HG03103 (cell line): Measurements from ENCODE around the gene ZMYM5.
"Not testable (repeated sequence)": the region's sequence is repeated elsewhere in the genome, so short reads cannot be mapped to it uniquely, and the experiment has no call there.

Source experiments
- ATAC-seq: cut with Tn5 transposase; IDR thresholded peaks from one replicate; pipeline ENCODE4 v1.9.1; 2021; ENCODE audit warnings: low read depth; ENCODE audit not compliant: unreplicated experiment

The ZMYM5 gene

DNA sequence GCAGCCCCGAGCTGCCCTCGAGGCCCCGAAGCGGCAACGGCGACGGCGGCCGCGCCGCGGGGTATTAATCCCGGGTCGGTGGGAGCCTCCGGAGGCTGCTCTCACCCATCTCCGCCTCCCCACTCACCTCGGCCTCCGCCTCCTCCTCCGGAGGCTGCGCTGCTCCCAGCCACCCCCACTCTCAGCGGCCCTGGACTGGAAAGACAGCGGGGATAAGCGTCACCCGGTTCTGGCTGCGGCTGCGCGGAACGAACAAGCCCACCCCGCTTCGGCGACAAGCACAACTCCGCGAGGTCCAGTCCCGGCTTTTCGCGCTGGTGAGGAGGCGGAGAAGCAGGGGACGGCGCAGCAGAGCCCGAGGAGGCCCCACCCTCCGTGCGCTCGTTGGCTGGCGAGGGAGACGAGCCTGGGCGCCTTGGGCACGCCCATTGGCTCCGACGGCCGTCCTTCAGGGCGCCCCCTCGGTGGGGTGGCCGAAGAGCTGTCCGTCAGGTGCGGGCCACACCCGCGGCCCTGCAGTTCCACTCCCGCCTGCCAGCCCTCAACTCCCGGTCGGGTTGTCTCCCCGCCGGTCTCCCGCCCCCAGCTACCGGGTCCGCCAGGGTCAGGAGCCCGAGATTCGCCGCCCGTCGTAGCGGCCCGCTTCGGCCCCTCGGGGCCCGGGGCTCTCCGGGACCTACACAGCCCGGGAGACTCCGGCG lies at the start of gene ZMYM5:
Gene ZMYM5, minus strand, starts transcription at position 327 of the 701 bp plus-strand sequence. CDS start 11,469 bp downstream, outside the sequence.
- peak; percentile 77 for ATAC-seq

DNA sequence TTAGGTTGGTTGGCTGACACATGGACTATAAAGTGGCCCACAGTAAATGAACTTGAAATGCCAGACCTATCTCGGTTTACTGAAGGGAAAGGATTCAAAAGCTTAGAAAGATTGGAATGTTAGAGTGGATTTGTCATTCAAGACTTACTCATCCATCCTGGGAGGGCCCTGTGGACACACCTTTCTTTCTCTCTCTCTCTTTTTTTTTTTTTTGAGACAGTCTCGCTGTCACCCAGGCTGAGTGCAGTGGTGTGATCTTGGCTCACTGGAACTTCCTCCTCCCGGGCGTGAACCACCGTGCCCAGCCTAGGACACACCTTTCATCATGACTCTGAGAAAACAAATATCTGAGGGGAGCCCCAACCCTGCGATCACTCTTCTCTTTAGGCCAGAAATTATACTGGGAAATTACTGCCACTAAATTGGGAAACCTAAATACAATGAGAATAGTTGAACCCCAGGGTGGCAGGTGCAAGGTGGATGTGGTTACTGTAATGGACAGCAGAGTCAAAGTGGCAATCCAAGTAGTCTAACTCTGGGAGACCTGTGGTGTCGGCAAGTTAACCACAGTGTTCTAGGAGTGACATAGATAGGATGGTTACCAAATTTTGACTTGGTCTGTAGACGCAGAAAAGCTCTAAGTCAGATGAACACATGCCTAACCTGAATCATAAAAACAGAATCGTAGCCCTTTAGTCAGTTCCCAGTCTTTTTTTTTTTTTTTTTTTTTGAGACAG lies 47.1 kb upstream of the ZMYM5 start:
- no peak for ATAC-seq

DNA sequence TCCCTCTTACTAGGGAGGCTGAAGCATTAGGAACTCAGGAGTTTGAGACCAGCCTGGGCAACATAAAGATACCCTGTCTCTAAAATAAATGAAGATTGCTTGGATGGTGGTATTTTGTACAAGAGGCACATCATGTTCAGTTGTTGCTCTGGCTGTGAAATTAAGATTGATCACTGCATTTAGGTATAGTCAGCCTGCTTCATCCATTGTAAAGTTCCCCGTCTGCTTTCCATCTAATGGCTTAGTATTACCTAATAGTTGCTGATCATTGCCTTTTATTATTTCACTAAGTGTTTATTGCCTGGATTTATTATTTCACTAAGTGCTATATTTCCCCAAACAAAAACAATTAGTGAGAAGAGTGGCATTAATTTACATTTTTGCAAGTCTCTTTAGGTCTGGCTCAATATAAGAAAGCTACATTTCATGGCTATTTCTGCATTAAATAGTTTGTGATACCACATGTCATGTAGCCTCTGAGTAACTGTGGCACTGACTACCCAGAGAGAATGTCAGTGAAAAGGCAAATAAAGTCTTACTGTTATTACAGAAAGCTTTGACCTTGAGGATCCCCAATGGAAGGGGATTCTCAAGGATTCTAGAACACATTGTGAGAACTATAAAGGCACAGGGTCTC lies 45.0 kb upstream of the ZMYM5 start:
- ATAC-seq: no peak

DNA sequence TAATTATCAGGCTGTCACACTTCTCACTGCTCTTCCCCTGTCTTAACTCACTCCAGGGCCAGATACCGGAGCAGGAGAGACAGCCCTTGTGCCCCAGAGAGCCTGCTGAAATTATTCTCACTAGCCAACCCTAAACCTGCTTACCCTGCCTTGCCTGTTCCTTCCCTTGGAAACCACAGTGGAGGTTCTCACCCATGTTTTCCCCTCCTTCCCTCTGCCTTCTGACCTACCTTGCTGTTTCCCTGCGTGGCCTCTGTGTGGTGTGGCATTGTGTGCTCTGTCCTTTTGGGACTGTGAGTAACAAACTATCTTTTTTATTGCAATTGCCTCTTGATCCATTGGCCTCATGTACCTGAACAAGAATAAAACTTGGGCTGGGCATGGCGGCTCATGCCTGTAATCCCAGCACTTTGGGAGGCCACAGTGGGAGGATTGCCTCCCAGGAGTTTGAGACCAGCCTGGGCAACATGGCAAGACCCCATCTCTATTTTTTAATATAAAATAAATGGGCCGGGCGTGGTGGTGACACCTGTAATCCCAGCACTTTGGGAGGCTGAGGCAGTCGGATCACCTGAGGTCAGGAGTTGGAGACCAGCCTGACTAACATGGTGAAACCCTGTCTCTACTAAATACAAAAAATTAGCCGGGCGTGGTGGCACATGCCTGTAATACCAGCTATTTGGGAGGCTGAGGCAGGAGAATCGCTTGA lies 42.2 kb upstream of the ZMYM5 start:
- ATAC-seq: not testable (repeated sequence)

DNA sequence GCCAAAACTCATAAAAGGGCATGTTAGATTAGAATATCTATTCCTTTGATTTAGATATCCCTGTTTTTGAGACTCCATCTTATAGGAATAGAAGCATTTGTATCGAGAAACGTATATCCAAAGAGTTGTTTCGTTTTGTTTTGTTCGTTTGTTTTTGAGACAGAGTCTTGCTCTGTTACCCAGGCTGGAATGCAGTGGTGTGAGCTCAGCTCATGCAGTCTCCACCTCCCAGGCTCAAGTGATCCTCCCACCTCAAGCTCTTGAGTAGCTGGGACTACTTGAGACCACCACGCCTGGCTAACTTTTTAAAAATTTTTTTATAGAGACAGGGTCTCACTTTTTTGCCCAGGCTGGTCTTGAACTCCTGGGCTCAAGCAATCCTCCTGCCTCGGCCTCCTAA lies 26.6 kb upstream of the ZMYM5 start:
- ATAC-seq: no peak

DNA sequence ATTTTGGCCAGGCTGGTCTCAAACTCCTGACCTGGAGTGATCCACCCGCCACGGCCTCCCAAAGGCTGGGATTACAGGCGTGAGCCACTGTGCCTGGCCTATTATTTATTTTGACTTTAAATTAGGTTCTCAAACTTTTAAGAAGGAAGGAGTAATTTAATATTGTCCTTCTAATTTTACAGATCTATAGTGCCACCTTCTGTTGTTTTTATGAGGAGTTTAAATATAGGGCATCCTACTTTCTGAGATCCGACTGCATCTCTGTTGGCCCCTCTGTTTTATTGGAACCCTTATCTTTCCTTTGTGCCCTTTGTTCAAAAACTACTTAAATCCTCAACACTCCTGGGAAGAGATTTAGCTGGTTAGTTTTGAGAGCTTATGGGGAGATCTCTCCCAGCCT lies 25.4 kb upstream of the ZMYM5 start:
- no peak for ATAC-seq

DNA sequence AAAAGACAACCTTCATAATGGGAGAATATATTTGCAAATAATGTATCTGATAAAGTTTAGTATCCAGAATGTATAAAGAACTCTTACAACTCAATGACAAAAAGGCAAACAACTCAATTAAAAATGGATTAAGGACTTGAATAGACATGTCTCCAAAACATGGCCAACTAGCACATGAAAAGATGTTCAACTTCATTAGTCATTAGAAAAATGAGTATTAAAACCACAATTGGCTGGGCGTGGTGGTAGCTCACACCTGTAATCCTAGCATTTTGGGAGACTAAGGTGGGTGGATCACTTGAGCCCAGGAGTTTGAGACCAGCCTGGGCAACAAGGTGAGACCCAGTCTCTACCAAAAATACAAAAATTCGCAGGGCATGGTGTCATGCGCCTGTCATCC lies 18.8 kb upstream of the ZMYM5 start:
- ATAC-seq: no peak

DNA sequence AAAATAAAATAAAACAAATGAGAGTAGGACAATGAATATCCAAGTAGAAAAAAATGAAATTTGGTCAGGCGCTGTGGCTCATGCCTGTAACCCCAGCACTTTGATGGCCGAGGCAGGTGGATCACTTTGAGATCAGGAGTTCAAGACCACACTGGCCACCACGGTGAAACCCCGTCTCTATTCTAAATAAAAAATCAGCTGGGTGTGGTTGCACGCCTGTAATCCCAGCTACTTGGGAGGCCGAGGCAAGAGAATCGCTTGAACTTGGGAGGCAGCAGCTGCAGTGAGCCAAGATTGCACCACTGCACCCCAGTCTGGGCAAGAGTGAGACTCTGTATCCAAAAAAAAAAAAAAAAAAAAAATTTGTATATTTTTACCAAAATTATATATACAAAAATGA lies 18.2 kb upstream of the ZMYM5 start:
- ATAC-seq: no peak

DNA sequence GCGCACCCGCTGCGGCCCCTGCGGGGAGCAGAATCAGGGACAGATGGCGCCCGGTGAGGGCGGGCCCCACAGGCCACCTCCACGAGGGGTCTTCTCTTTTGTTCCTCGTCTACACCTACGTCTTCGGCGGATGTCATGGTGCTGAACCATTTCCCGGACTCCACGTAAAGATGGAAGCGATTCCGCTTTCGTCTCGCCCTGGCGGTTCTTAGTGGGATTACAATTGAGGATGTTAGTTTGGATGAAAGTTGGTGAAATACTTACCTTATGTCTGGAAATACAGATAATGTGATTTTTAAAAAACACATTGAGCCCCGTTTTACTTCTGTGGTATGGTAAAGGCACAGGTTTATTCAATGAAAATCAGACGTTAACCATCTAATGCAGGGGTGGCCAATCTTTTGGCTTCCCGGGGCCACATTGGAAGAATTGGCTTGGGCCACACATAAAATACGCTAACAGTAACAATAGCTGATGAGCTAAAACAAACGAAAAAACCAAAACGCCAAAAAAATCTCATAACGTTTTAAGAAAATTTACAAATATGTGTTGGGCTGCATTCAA lies 1.4 kb upstream of the ZMYM5 start:
- ATAC-seq: peak; percentile 4

DNA sequence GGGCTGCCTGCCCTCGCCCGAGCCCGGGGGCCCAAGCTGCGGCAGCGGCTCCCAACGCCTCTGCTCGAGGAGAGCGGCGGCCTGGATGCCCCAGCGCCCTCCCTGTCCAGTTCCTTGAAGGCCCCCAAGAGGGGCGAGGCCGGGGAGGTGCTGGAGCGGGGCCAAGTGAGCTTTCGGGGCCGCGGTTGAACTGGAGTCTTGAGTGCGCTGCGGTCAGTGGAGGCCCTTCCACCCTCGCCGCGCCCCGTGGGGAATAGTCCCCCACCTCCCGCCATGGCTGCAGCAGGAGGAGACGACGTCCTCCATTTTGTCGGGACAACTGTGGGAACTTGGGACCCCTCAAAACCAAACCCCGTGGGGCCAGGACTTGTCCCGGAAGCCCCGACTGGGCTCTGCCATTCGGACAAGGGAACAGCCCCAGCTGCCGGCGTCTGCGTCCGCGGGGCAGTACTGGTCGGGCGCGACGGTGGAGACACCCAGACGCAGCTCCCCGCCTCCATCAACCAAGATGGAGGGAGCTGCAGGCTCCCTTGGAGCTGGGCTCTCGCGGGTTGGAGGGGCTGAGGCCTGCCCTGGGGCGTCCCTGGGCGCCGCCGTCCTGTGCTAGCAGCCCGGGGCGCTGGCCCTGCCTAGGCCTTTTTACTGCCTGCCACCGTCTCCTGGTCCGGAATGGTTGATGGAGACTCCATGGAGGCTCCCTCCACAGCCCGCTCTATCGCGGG lies 736 bp upstream of the ZMYM5 start:
- ATAC-seq: peak; percentile 24

DNA sequence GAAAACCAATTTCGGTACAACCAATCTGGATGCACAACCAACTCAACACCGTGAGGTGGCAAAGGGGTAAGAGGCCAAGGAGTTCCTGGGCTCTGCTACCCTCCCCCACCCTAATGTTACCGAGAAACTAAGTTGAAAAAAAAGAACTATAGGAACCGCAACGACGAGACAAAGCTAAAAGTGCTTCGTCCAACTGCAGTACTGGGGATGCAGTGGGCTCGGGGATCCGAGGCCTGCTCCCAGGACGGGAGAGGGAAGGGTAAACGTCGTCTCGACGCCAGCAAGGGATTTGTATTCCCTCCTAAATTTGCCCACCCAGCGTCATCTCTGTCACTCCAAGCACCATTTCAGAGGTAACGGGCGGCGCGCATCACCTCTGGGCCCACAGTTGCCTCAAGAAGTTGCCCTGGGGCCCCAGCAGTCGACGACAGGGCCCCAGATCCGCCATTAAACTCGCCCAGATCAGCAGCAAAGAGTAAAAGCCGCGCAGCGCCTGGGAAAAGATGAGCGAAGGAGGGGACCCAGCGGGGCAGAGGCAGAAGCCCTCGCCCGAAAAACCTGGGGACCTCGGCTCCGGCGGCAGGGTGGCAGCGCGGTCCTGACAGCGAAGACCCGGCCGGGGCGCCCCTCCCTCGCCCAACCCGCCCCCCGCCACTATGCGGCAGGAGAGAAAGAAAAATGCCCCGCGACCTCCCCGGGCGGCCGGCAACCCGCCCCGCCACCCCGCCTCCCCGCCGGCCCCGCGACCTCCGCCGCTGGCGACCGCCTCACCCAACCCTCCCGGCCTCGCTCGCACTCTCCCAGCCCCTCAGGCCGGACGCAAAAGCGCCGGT lies 752 bp downstream of the ZMYM5 start:
- ATAC-seq: no peak

DNA sequence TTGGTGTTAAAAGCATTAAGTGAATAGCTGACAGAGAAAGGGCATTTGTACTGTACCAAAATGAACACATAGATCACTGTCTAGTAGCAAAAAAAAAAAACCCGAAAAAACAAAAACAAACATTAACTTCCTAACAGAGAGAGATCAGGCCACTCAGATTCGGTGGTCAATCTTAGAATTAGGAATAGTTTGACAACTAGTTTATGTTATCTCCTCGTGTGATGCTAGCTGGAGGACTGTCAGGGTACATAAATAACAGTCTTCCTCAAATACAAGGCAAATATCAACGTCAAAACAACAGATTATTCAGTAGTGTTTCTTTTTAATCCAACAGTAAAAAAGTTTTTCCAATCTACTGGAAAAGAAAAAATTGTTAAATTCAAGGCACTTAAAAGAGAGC lies 1.7 kb downstream of the ZMYM5 start:
- ATAC-seq: no peak

DNA sequence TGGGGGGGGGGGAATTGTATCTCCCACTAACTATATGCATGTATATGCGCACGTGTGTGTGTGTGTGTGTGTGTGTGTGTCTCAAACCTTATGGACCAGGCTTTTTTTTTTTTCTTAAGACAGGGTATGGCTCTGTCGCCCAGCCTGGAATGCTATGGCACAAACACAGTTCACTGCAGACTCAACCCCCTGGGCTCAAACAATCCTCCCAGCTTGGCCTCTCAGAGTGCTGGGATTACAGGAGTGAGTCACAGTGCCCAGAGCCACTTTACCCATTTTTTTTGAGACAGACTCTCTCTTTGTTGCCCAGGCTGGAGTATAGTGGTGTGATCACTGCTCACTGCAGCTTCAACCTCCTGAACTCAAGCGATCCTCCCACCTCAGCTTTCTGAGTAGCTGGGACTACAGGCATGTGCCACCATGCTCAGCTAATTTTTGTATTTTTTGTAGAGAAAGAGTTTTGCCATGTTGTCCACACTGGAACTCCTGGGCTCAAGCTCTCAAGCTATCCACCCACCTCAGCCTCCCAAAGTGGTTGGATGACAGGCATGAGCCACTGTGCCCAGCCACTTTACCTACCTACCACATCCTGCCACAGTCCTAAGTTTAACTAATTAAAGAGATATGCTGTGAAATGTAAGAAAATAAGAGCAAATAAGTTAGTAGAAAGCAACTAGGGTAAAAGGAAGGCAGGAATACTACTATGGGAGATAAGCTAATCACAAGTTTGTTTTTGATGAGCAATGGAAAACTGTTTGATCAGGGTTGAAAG lies 2.4 kb downstream of the ZMYM5 start:
- no peak for ATAC-seq

DNA sequence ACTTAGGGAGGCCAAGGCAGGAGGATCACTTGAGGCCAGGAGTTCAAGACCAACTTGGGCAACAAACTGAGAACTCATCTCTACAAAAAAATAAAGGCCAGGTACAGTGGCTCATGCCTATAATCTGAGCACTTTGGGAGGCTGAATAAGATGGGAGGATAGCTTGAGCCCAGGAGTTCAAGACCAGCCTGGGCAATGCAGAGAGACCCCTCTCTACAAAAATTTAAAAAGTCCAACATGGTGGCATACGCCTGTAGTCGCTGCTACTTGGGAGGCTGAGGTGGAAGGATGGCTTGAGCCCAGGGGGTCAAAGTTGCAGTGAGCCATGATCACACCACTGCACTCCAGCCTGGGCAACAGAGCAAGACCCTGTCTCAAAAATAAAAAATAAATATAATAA lies 5.8 kb downstream of the ZMYM5 start:
- ATAC-seq: not testable (repeated sequence)

DNA sequence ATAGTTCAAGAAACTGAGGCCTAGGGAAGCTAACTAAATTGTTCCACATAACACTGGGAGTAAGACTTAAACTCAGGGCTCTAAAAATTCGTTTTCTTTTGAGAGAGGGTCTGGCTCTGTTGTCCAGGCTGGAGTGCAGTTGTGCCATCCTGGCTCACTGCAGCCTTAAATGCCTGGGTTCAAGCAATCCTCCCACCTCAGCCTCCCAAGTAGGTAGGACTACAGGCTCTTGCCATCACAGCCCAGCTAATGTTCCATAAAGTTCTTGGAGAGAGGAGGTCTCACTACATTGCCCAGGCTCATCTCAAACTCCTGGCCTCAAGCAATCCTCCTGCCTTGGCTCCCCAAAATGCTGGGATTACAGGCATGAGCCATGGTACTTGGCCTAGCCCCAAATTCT lies 10.7 kb downstream of the ZMYM5 start:
- no peak for ATAC-seq

DNA sequence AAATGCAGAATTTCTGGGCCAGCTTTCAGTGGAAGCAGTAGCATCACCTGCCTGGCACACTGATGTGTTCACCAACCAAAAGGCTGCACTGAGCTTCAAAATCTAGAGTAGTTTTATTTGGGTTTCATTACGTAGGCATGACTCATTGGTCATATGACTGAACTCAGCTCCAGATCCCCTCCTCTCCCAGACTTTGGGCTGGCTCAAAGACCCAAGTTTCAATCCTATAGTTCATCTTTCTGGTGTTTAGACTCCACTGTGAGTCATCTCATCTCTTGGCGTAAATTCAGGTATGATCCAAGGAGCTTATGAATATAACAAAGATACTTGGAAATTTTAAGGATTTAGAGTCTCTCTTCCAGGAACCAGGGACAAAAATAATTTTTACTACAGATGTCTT lies 17.7 kb downstream of the ZMYM5 start:
- no peak for ATAC-seq

DNA sequence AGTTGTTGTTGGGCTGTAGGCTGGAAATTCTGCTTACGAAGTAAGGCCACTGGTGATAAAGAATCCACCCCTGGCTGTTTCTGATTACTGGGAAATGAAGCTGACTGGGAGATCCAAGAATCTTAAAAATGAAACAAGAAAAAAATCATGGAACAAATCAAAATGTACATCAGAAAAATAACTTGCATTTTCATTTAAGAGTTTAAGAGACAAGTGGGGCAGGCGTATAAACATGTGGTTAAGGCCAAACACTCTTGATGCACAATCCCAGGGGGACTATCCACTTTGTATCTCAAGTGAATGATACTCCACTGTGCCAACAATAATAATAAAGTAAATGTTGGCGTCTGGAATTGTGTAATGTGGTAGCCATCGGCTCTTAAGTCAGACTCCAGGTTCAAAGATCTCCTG lies 24.6 kb downstream of the ZMYM5 start:
- ATAC-seq: no peak

DNA sequence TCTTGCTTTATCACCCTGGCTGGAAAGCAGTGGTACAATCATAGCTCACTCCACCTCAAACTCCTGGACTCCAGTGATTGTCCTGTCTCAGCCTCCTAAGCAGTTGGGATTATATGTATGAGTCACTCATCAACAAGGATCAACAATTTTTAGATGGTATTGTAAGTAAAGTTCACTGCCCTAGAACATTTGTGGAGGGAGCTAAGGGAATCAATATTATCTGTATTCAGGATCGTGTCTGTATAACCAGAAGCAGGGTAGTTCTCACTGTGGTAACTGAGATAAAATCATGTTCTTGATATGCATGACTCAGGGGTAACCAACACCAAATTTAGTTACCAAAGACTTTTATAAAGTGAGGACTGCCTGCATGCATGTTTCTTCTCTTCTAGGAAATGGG lies 27.0 kb downstream of the ZMYM5 start:
- ATAC-seq: no peak

DNA sequence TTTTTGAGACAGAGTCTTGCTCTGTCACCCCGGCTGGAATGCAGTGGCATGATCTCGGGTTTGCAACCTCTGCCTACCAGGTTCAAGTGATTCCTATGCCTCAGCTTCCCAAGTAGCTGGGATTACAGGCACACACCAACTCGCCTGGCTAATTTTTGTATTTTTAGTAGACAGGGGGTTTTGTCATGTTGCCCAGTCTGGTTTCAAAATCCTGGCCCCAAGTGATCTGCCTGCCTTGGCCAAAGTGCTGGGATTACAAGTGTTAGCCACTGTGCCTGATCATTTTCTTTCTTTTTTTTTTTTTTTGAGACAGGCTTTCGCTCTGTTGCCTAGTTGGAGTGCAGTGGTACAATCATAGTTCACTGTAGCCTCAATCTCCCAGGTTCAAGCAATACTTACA lies 28.7 kb downstream of the ZMYM5 start:
- ATAC-seq: no peak
